Middle frontal gyrus (tissue), 1 donor: ENCODE data around the gene BRICD5.
A peak's percentile ranks its signal among the peaks of the same experiment; 100 is the strongest.
"Not testable (repeated sequence)": the region's sequence is repeated elsewhere in the genome, so short reads cannot be mapped to it uniquely, and the experiment has no call there.

Source experiments
- DNase-seq: peaks from one replicate; pipeline ENCODE4 v3.0.0-alpha.2; 2015; ENCODE audit warnings: low spot score; ENCODE audit errors: extremely low spot score

BRICD5 gene

GRCh38 chr16:2210386-2211365, at the start of gene BRICD5:
Gene BRICD5 (minus strand): TSS chr16:2210863. CDS start chr16:2210833, 30 bp downstream.
- no peak for DNase-seq

- no peak for DNase-seq
Measured at GRCh38 chr16:2260250-2260649, 49.6 kb upstream of the BRICD5 start.

- DNase-seq, result not testable (repeated sequence)
Measured at GRCh38 chr16:2258530-2258929, 47.9 kb upstream of the BRICD5 start.

DNA sequence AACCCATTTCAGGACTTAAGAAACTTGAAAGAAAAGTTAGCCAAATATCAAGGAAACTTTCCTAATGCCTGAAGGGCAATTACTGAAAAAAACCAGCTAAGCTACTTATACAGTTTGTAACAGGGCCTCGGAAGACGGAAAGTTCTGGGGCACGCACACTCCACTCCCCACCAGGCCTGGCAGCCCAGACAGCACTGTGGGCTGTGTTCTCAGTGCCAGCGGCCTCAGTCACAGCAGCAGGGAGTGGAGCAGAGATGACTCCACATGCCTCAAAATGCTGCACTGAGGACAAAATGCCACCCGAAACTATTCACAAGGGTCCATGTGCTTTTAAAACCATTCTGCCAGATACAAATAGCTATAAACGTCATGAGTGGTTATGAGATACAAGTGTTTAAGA, 47.1 kb upstream of the BRICD5 start:
- no peak for DNase-seq

DNA sequence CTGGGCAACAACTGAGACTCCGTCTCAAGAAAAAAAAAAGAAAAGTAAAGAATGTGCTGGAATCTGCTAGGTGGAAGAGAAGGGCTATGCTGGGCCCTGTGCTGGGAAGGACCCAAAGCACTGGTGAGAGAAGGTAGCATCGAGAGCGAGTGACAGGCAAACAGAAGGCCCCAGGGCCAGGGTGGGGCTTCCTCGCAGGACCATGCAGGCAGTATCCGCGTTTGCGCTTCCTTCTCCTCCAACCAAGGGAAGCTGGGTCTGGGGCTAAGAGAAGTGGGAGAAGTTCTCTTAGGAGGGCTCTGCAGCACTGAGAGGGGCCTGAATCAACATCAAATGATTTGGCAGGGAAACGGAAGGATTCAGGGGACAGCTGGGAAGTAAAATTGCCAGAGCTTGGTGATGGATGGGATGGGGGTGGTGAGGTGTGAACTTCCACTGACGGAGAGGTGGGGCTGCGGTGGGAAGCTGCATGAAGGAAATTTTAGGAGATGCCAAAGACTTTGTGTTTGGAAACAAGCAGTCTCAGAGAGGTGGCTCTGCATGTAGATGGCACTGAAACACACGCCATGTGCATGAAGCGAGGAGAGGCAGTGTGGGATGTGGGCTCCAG, 46.0 kb upstream of the BRICD5 start:
- no peak for DNase-seq

DNA sequence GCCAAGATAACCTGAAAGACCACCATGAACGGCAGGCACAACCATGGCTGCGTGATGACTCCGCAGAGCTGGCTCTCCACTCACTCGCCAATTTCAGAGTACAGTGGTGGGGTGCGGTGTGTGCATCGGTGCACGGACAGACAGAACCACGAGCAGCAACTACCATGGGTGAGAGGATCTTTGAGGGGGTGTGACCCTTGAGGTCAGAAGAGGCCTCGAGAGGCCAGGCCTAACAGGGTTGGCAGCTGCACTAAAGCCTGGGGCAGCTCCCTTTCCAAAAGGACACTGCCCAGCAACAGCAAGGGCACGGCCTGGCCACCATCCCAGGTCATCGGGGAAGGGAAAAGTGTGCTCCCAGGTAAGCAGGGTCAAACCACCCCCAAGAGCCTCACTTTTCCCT, 42.6 kb upstream of the BRICD5 start:
- DNase-seq, result no peak

DNA sequence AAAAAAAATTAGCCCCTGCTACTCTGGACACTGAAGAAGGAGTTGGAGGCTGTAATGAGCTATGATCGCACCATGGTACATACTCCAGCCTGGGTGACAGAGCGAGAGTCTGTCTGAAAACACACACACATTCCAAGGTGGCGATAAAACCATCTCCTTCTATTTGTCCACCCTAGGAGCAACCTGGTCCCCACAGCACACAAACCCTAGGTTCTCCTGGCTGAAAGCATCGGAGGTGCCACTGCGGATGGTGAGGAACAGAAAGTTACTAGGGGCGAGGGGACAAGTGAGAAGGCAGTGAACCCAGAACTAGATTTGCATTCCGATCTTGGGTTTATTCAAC, 42.1 kb upstream of the BRICD5 start:
- no peak for DNase-seq

GRCh38 chr16:2251296-2252111, 40.8 kb upstream of the BRICD5 start, which contains the start of gene ECI1:
Gene ECI1 (minus strand): TSS chr16:2251587. CDS start chr16:2251566, 21 bp downstream.
- DNase-seq, result peak; percentile 86

DNA sequence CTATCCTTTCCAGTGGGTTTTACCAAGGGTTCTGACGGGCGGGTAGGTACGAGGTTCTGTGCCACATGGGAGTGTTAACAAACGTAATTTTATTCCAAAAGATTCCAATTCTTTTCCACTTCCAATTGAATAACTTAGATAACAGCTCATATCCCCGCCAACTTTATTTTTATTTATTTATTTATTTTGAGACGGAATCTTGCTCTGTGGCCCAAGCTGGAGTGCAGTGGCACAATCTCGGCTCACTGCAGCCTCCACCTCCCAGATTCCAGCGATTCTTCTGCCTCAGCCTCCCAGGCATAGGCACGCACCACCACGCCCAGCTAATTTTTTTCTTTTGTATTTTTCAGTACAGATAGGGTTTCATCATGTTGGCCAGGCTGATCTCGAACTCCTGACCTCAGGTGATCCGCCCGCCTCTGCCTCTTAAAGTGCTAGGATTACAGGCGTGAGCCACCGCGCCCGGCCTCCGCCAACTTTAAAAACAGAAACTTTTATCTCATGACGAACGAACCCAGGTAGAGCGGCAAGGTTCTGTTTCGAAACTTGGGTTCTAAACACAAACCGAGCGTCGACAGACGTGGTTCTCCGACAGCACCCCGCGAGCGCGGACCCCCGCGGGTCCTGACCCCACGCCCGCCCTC, 40.1 kb upstream of the BRICD5 start:
- DNase-seq, result no peak

- no peak for DNase-seq
Measured at GRCh38 chr16:2246301-2246885, 35.7 kb upstream of the BRICD5 start.

GRCh38 chr16:2244926-2245795, 34.5 kb upstream of the BRICD5 start:
- no peak for DNase-seq

GRCh38 chr16:2244301-2244700, 33.6 kb upstream of the BRICD5 start:
- DNase-seq, result no peak

GRCh38 chr16:2243781-2244180, 33.1 kb upstream of the BRICD5 start:
- no peak for DNase-seq

- DNase-seq, result no peak
Measured at GRCh38 chr16:2243031-2243528, 32.4 kb upstream of the BRICD5 start.

- DNase-seq, result no peak
Measured at GRCh38 chr16:2242598-2242997, 31.9 kb upstream of the BRICD5 start.

- DNase-seq, result not testable (repeated sequence)
Measured at GRCh38 chr16:2240331-2240730, 29.7 kb upstream of the BRICD5 start.

- DNase-seq, result no peak
Measured at GRCh38 chr16:2238838-2239675, 28.4 kb upstream of the BRICD5 start.

- DNase-seq, result no peak
Measured at GRCh38 chr16:2238150-2238837, 27.6 kb upstream of the BRICD5 start.
